ENCODE results near the gene HOXA4.

DNA sequence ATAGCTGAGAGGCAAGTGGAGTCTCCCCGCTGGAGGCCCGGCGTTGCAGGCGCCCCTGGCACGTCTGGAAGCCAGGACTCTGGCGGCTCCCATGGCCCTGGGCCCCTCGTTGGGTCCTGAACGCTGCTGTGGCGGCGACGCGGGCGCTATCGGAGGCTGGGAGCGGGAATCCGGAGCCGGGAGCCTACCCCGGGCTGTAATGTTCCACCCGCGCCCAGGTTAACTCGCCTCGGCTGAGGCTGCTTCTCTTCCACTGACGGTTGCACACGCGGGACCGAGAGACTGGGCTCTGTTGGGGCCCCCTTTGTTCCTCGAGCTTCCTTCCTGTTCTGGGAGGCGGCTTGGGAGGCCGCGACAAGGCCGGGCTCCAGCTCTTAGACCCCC is 14.2 kb upstream of the HOXA4 start:
- TF ChIP-seq POLR2A (IDR thresholded peaks at IDR 0.05; ENCODE audit: low read depth, low read length) (no peak), PAX5 (IDR thresholded peaks at IDR 0.05; ENCODE audit: insufficient read depth, low read length, severe bottlenecking) (no peak), POLR2AphosphoS5 (IDR thresholded peaks at IDR 0.05; ENCODE audit: low read depth, low read length) (no peak), TAF1 (IDR thresholded peaks at IDR 0.05; ENCODE audit: low read depth, low read length) (no peak), SPI1 (IDR thresholded peaks at IDR 0.05; ENCODE audit: low read depth, low read length) (no peak), POU2F2 (IDR thresholded peaks at IDR 0.05; ENCODE audit: low read depth, low read length) (no peak)
